Activated T-cell treated with anti-CD3 and anti-CD28 coated beads for 24 hours (primary cell): Measurements from ENCODE around the gene SUN5.

Experiments
- DNase-seq: peaks from one replicate; pipeline ENCODE4 v3.0.0-alpha.2; 2020; ENCODE audit warnings: low read depth

The SUN5 gene

DNA sequence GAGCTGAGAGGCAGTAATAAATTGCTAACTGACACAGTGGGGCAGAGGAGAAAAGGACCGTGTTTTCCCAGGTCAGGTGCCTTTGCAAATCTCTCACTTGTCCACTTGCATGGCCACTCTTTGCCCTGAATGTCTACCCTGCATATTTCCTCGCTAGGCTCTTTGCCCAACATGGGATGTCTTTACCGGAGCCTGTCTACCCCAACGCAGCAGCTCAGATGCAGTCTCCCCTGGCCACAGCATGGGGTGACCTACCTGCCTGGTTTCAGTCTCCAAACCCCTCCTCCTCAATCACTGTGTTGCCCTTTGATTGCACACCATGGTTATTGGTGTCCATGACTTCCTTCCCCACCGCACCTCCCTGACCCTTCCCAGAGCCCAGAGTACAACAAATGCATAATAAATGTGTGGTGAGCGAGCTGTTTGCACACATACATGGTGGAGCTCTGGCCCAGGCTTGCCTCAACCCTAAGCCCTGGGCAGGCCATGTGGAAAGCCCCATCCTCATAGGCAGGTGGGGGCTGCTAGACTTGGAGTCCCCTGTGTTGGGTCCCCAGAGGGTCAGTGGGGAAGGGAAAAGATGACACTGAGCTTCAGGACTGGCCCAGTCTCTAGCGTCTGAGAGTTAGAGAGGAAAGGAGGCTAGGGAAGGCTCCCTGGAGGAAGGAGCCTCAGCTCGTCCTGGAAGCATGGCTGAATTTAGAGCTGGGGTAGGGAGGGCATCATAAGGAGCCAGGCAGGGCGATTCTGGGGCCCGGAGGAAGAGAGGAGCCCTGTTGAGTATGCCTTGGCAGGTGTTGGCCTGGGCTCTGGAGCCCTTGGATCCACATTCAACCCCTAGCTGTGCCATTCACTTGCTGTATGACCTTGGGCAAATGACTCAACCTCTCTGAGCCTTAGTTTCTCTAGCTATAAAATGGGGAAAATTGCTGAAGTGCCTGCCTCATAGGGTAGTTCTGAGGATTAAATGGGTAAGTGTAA, 22.8 kb upstream of the SUN5 start:
- DNase-seq, result no peak

DNA sequence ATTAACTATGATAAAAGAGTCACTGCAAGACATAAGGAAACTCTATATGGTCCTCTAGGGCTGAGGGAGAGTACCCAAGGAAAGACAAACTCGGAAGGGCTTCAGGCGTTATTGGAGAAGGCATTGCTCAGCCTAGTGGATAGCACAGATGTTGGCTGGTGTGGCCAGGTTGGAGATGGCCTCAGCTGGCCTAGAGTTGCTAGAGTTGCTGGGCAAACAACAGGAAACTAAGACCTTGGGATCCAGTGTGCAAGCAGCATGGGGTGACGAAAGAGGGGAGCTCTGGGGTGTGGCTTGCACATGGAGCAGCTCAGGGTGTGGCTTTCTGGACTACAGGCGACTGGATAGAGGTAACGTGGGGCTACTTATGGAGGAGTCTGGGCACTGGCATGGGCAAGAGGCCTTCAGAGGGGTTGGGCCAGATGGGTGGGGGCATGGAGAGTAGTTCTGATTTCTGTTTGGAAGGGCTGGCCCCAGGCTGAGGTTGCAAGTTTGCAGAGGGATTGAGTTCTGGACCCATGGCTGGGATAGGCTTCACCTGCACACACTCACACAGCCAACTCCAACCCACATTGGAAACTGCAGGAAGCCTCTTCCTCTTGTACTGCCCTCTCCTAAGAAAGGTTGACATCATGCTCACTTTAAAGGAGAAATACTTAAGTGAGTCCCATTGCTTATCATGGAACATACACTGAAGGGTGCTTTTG, 22.0 kb upstream of the SUN5 start:
- DNase-seq, result no peak

DNA sequence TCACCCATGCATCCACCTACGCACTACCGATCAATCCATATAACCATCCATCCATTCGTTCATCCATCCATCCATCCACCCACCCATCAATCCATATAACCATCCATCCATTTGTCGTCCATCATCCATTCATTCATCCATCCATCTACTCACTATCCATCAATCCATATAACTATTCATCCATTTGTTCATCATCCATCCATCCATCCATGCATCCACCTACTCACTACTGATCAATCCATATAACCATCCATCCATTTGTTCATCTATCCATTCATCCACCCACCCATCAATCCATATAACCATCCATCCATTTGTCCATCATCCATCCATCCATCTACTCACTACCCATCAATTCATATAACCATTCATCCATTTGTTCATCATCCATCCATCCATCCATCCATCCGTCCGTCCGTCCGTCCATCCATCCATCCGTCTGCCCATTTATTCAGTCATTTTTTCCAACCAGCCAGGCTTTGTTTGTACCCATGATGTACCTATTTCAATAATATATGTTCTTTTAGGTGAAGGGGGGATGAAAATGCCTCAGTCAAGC, 21.2 kb upstream of the SUN5 start:
- no peak for DNase-seq

DNA sequence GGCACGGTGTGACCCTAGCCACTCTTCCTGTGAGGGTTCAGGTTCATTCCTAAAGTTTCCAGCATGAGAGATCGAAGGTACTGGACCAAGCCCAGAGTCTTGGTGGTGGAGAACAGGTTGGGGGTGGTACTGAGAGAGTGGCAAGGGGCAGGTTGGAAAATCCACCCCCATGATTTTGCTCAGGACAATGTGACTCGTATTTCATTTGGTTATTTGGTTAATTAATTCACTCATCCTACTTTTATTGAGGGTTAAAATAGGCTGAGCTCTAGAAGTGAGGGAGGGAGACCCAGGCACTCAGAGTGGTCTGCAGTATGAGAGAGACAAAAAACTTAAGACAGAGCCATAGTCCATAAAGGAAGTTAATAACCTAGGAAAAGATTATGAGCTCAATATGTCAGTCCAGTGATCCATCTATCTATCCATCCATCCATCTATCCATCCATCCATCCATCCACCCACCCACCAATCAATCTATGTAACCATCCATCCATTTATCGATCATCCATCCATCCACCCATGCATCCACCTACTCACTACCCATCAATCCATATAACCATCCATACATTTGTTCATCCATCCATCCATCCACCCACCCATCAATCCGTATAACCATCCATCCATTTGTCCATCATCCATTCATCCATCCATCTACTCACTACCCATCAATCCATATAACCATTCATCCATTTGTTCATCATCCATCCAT, 20.5 kb upstream of the SUN5 start:
- no peak for DNase-seq

DNA sequence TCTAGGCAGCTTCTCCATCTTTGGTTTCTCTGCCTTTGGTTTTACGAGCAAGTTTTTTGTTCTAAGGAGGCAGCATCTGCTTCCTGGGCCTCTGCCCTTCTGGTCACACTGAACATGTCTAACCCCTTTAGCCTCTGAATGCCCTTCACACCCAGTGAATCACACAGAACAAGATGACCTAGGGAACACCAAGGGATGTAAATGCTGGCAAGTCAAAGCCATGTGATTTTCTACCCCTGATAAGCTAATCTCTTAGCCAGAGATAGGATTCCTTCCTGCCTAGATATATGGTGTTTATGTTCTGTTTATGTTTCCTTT, 20.0 kb upstream of the SUN5 start:
- no peak for DNase-seq

DNA sequence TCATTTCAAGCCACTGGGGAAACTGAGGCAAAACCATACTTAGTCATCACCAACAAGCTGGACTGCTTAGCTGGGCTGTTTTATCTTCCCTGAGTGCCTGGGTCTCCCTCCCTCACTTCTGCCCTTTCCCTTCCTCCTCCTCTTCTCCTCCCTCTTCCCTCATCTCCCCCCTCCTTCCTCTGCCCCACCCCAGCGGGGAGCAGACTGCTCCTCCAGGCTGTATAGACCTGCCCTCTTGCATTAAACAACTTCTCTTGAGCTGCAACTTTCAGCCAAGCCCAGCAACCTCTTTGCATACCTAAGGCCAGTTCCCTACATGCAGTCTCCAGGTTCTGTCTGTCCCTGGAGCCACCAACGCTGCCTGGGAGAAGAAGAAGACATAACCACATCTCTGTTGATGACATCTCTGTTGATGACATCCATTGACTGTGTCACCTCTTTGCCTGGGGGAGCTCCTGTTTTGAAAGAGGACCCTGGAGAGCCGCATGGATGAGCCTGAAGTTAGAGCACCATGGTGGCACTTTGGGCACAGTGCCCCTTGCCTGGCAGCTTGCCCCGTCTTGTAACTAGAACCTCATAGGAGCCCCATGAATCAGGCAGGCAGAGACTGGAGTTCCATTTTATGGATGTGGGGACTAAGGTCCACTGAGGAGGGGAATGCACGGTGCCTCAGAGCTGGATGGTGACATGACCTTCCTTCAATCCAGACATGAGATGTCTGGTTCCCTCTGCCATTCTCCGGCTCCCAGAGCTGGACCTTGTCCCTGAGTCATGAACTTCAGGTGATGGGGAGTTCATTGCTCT, 19.4 kb upstream of the SUN5 start:
- DNase-seq, result no peak

DNA sequence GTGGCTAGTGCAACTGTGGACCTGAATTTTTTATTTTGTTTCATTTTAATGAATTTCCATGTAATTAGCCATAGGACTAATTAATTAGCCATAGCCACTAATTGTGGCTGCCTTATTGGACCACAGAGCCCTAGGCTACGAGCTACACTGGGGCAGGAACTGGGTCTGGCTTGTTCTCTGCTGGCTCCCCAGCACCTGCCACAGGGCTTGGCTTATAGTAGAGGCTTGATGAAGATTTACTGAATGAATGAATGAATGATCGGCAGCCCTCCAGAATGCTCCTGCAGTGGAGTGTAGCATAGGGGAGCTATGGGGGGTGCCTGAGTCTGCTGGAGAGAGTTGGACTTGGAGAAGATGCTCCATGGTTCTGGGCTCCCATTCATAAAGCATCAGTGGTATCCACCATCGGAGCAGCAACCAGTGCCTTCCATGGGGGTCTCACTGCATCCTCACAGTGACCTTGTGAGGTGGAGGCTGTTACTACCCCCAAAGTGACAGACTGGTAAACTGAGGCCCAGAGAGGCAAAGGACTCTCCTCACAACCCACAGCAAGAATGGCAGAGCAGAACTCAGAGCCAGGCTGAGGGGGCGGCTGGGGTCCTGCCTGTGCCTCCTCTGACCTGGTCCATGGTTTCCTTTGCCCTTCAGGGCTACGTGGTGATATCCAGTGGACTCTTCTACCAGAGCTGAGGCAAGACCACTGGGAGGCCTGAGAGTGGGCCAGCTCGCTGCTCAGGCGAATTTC, 18.6 kb upstream of the SUN5 start:
- no peak for DNase-seq

DNA sequence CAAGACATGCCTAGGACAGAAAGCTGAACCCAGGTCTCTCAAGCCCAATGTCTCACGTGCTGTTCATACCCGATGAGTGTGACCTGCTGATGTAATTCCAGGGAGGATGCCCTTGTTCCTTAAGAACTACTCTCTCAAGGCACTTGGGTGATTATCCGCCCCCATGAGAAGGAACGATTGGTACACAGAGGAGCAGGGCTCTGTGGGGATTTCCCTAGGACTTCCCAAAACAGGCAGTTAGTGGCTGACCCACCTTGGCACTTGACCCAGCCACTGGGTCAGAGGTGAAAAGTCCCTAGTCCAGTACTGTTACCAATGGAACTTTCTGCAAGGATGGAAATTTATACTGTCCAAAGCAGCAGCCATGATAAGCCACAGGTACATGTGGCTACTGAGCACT, 18.1 kb upstream of the SUN5 start:
- no peak for DNase-seq

DNA sequence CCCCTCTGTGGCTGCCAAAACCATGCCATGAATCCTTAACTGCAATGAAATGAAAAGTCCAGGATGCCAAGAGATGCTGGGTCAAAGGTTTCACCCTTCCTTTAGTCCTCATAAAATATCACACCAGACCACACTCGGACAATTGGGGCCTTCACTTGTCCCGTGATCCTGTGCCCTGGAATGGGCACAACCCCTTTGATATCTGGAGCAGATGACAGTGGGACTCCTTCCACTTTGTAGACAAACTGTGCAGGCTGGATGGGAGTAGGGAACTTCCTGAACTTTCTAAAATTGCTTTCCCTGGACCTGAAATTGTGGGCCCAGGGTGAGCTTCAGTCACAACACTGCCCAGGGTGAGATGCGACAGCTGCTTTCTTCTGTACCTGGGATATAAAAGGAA, 17.6 kb upstream of the SUN5 start:
- DNase-seq, result no peak

DNA sequence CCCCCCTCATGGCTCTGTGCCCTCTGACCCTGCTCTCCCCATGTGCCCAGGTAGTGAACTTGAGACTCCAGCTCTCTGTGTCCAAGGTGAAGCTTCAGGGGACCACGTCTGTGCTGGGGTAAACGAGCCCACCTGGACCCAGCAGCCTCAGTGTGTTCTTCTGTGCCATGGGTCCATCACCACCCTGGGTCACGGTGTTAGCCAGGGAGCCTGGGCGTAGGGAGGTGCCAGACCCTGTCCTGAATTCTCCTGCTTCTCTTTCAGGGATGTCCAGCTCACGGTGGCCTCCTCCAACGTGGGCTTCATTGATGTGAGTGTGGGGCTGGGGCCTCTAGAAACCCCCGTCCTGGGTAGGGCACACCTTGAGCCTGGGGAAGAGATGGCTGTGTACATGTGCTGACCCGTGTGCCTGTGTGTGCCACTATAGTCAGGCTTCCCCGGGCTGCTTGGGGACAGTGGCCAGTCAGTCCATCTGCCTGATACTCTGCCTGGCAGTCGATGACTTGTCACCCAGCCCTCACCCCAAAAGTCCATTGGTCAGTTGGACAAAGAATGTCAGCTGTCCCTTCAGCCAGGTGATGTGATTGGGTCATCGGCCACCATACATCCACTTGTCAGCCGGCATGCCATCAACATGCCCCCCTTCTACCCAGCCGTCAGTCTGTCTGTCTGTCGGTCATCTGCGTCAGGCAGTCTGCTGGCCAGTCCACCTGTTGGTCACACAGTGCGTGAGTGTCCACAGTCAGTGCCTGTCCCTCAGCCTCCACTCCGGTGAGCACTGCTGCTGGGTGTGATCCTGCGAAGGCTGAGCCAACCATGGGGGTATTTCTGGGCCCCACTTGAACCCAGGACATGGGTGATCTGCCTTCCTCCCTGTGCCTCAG, 16.3 kb upstream of the SUN5 start:
- DNase-seq, result no peak

DNA sequence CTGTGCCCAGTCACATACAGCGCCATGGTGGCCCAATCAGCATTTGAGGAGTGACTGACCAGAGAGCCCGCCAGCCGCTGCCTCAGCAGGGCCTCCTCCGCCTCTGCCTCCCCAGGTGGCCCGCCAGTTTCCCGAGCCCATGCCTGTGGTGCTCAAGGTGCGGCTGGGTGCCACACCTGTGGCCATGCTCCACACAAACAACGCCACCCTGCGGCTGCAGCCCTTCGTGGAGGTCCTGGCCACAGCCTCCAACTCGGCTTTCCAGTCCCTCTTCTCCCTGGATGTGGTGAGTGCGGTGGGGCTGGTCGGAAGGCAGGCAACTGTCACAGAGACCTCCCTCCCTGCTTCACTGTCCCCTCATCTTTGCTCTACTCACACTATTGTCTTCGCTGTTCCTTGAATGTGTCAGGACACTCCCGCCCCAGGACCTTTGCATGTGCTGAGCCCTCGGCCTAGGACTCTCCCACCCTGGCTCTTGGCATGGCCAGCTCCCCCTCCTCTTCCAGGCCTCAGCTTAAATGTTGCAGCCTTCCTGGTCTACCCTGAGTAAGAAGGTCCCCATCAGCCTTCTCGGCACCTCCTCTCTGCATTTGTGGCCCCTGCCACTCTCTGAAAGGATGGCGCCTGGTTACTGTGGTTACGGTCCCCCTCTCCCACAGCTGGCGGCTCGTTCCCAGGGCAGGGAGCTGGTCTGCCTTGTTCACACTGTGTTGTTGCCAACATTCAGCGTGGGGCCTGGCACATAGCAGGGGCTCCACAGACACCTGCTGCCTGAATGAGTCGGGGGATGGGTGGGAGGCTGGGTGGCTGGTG, 15.4 kb upstream of the SUN5 start:
- no peak for DNase-seq

DNA sequence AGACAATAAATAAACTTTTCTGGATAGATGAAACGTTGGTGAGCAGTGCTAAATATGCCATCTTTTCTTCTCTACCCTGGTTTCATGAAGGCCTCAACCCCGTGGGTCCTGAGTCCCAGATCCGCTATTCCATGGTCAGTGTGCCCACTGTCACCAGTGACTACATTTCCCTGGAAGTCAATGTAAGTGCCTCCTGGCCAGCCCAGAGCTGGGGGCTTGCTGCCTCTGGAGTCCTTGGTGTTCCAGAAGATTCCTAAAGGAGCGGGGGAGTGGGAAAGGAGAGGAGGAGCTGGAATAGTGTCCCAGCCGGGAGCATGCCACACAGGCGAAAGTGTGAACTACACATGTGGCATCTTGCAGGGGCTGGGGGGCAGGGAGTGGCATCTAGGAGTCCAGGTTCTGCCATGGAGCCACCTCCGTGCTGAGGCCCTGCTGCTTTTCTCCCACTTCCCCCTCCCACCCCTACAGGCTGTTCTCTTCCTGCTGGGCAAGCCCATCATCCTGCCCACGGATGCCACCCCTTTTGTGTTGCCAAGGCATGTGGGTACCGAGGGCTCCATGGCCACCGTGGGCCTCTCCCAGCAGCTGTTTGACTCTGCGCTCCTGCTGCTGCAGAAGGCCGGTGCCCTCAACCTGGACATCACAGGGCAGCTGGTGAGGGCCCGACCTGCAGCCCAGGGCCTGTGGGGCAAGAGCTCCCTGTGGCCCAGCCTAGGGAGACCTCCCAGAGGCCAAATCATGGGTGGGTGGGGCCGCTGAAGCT, 14.1 kb upstream of the SUN5 start:
- DNase-seq, result no peak

DNA sequence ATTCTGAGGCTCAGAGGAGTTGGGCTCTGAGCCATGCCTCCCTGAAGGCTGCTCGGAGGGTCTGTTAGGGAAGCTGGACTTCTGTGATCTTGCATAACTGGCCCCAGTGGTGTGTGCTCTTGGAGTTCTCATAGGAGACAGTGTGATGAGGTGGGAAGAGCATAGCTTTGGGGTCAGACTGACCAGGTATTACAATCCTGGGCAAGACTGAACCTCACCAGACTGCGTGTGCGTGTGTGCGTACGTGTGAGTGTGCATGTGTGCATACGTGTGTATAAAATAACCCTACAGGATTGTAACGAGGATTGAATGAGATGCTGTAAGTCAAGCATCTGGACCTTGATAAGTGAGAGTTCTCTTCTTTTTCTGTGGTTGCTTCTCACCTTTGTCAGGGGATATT, 13.3 kb upstream of the SUN5 start:
- DNase-seq, result no peak

DNA sequence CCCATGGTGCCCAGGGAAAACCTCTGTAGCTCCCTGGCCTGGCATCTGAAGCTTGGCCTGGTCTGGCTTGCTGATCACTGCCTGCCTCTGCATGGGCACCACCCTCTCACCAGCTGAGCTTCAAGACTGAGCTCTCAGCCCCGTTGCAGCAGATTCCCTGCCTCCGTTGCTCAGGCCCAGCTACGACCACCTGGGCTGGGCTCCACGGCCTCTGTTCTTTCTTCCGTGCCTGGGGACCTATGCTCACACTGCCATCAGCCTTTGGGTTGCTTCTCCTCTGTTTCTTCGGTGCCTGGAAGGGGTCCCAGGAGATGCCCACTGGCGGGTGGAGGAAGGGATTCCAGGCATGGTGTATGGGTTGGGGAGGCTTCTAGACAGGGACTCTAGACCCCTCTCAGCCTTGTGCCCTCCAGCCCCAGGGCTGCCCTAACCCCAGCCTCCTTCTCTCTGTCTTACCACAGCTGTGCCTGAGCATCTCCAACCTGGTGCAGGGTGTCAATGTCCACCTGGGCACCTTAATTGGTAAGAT, 12.4 kb upstream of the SUN5 start:
- DNase-seq, result no peak

DNA sequence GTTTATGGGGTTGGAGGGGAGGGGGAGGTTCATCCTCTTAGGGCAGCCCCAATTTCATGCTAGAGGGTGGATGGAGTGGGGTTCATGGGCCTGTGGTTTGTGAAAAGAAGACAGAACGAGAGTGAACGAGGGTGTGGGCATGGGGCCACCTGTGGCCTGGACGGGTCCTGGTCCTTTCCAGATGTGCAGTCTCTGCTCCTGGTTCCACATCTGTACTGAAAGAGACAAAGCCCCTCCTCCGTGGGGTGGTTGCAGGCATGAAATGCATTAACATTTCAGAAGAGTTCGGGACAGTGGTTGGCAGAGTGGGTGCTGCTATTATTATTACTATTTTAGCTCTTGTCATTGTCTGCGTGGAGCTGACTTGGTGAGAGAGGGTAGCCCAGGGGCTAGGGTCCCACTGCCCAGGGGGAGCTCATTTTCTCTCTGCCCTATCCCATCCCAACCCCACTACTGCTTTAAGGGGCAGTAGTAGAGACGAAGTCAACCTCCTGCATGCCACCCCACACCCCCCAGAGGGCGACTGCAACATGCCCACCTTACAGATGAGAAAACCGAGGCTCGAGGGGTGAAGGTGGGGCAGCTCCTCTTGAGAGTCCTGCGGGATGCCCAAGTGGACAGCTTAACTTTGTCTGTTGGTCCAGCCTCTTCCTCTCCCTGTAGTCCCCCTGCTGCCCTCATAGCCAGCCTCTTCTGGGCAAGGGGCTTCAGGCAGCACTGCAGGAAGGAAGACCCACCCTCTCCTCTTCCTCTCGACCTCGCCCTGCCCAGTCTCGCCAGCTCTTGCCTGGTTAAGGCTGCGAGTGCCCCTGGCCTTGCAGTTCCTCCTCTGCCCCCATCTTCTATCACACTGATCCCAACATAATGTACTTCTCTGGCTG, 11.7 kb upstream of the SUN5 start:
- DNase-seq, result no peak

DNA sequence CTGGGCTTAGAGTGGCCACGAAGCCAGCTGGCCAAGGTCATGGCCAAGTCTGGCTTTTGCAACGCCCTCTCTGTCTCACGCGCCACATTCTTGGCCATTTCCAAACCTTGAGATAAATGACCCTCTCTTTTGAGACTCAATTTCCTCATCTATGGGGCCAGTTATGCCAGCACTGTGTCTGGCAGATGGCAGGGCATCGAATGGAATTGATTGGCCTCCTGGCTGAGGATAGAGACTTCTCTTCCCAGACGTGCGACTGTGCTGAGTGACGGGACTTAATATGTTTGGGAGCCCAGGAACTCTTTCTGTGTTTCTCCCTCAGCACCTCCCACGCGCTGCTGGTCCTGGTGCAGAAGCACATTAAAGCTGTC, 10.9 kb upstream of the SUN5 start:
- DNase-seq, result no peak
